B cell (primary cell): Measurements from ENCODE around the gene ARHGAP22. TPM values are rescaled to one million over a fixed set of nuclear protein-coding genes. Genes with fewer than 3 reads are reported as not detected.

Experiments
- ATAC-seq: fragments of 200-7000 bp; cut with Tn5 transposase; one replicate; pipeline ENCODE4 v1.10.0; 2021; ENCODE audit warnings: low read depth, mild to moderate bottlenecking, moderate number of reproducible peaks, moderate library complexity
- CTCF ChIA-PET: fragments of 350-600 bp; sonication (Branson Sonifier 250); formaldehyde crosslinking; loops from one replicate; lab custom pipeline; 2021; ENCODE audit warnings: antibody characterized with exemption, inconsistent platforms; lab: Charles Lee
- POLR2A ChIA-PET: fragments of 350-600 bp; sonication (Branson Sonifier 250); formaldehyde crosslinking; loops from one replicate; lab custom pipeline; 2021; ENCODE audit warnings: antibody characterized with exemption; lab: Charles Lee
- DNase-seq: peaks from one replicate; pipeline ENCODE4 v3.0.0; 2013
- H2AFZ ChIP-seq: 2 replicates; pipeline ENCODE4 v1.6.1; 2012; ENCODE audit warnings: mild to moderate bottlenecking, low read depth, low read length; ENCODE audit not compliant: insufficient read depth, poor library complexity, severe bottlenecking
- H3K27ac ChIP-seq, 2 donors: 1 replicate in 1 of 2; 2 replicates in 1 of 2; pipeline ENCODE4 v1.5.1; 2012 to 2013; ENCODE audit warnings: low read length in 2 of 2, mild to moderate bottlenecking in 2 of 2, moderate library complexity in 1 of 2
- H3K27me3 ChIP-seq, 4 experiments: fragments of 200-600 bp in 1 of 4; sonication (generic) in 1 of 4; replicated peaks in 1 of 4; 1 replicate in 2 of 4; 2 replicates in 2 of 4; pipeline versions ENCODE4 v1.6.1 to v1.7.0; 2013 to 2016; ENCODE audit warnings: low read length in 3 of 4, mild to moderate bottlenecking in 2 of 4, mixed read lengths in 1 of 4, moderate library complexity in 1 of 4; ENCODE audit not compliant: insufficient read depth in 4 of 4, control insufficient read depth in 3 of 4; ENCODE audit errors: control extremely low read depth in 1 of 4
- H3K36me3 ChIP-seq, 2 experiments: replicated peaks in 1 of 2; 1 replicate in 1 of 2; 2 replicates in 1 of 2; pipeline versions ENCODE4 v1.6.1 to v1.7.1; 2013; ENCODE audit warnings: low read length in 1 of 2; ENCODE audit not compliant: insufficient read depth in 2 of 2, control insufficient read depth in 1 of 2; ENCODE audit errors: control extremely low read depth in 1 of 2, extremely low read depth in 1 of 2
- H3K4me1 ChIP-seq, 2 donors: fragments of 200-600 bp in 1 of 2; sonication (generic) in 1 of 2; 1 replicate in 1 of 2; 2 replicates in 1 of 2; pipeline versions ENCODE4 v1.5.1 to v1.6.1; 2013 to 2017; ENCODE audit warnings: low read length in 2 of 2; ENCODE audit not compliant: control insufficient read depth in 2 of 2, insufficient read depth in 2 of 2
- H3K4me2 ChIP-seq: replicated peaks from 2 replicates; pipeline ENCODE3; 2012; ENCODE audit warnings: mild to moderate bottlenecking, low read depth, low read length; ENCODE audit not compliant: poor library complexity, severe bottlenecking
- H3K4me3 ChIP-seq, 5 experiments: fragments of 200-600 bp in 1 of 5; sonication (generic) in 1 of 5; 1 replicate in 3 of 5; 2 replicates in 2 of 5; pipeline versions ENCODE4 v1.5.1 to v1.7.0; 2011 to 2016; ENCODE audit warnings: low read length in 4 of 5, mild to moderate bottlenecking in 4 of 5, low read depth in 2 of 5, control low read depth in 1 of 5, moderate library complexity in 1 of 5; ENCODE audit not compliant: insufficient read depth in 1 of 5; ENCODE audit errors: control extremely low read depth in 1 of 5, extremely low read depth in 1 of 5
- H3K79me2 ChIP-seq: fragments of 200-600 bp; sonication (generic); one replicate; pipeline ENCODE4 v1.6.0; 2016; ENCODE audit warnings: low read length; ENCODE audit not compliant: control insufficient read depth, insufficient read depth
- H3K9ac ChIP-seq: fragments of 200-600 bp; sonication (generic); 2 replicates; pipeline ENCODE4 v1.6.1; 2017; ENCODE audit warnings: mild to moderate bottlenecking, low read length, moderate library complexity
- H3K9me3 ChIP-seq, 3 donors: one replicate each; pipeline versions ENCODE4 v1.6.1 to v1.7.1; 2013; ENCODE audit warnings: low read length in 2 of 3; ENCODE audit not compliant: control insufficient read depth in 2 of 3, insufficient read depth in 1 of 3; ENCODE audit errors: control extremely low read depth in 1 of 3
- H4K20me1 ChIP-seq: 2 replicates; pipeline ENCODE4 v1.6.0; 2012; ENCODE audit warnings: mild to moderate bottlenecking, low read length; ENCODE audit not compliant: insufficient read depth, control insufficient read depth, poor library complexity, severe bottlenecking
- H3K27ac Mint-ChIP-seq: one replicate; pipeline ENCODE4 v1.8.0; 2021; ENCODE audit warnings: mixed read lengths
- H3K27me3 Mint-ChIP-seq: one replicate; pipeline ENCODE4 v1.8.0; 2021; ENCODE audit warnings: mixed read lengths
- H3K4me1 Mint-ChIP-seq: one replicate; pipeline ENCODE4 v1.8.0; 2021; ENCODE audit warnings: mixed read lengths
- H3K4me3 Mint-ChIP-seq: one replicate; pipeline ENCODE4 v1.8.0; 2021; ENCODE audit warnings: mixed read lengths
- H3K9me3 Mint-ChIP-seq: one replicate; pipeline ENCODE4 v1.8.0; 2022; ENCODE audit warnings: mixed read lengths; ENCODE audit not compliant: insufficient read depth
- CTCF ChIP-seq: fragments of 200-600 bp; IDR thresholded peaks from one replicate; pipeline ENCODE4 v1.8.0; 2022; ENCODE audit warnings: antibody characterized with exemption, mild to moderate bottlenecking
- EZH2 ChIP-seq: IDR thresholded peaks from 2 replicates; pipeline ENCODE4 v1.6.1; 2012; ENCODE audit warnings: borderline replicate concordance, low read depth, mild to moderate bottlenecking, moderate library complexity, low read length; ENCODE audit not compliant: insufficient read depth, poor library complexity, severe bottlenecking
- WGBS: methylation state at CpG from one replicate; pipeline ENCODE4 v1.1.5; 2013; ENCODE audit warnings: missing lambda C conversion rate; ENCODE audit not compliant: insufficient coverage; 5-methylcytosine and 5-hydroxymethylcytosine counted together
- intact Hi-C: fragments of 100-400 bp; cut with micrococcal nuclease; formaldehyde crosslinking; loops from one replicate; pipeline ENCODE4 v1.10.0; 2022
- polyA plus RNA-seq: library from polyadenylated mRNA; depleted of rRNA; stranded (reverse); fragments of >200 nt; gene quantifications from 2 replicates; pipeline ENCODE4 v1.2.3, GENCODE V29; 2012
- total RNA-seq, 2 donors: library from RNA; stranded (reverse); fragments of 120-200 nt in 1 of 2; gene quantifications; 1 replicate in 1 of 2; 2 replicates in 1 of 2; pipeline versions ENCODE4 v1.2.3 to v1.2.4, GENCODE V29; 2013 to 2022

The ARHGAP22 gene
- total and polyA plus RNA-seq, 2 donors (not counting 1 experiment from before 2014, with no cell fraction given): 1.9 to 2.0 TPM

GRCh38 chr10:48533951-48534720, 70.7 kb downstream of the ARHGAP22 start:
- DNase-seq: no peak
- WGBS: 86% methylated on average over 5 of the region's 8 CpGs
- H4K20me1 ChIP-seq: no peaks in the 10 kb centered on the region
- POLR2A ChIA-PET: no interaction called here
- H3K27ac ChIP-seq: no peak overlapping the region
- H3K4me3 ChIP-seq: no peak overlapping the region
- peaks cover 0 to 4% (median 0%) of the 10 kb centered on the region in 4 experiments for H3K27me3 ChIP-seq
- TF ChIP-seq EZH2 (no peak), CTCF (no peak)
- intact Hi-C loops: no loop called here
- H3K79me2 ChIP-seq: no peaks in the 10 kb centered on the region
- no peak overlapping the region for H2AFZ ChIP-seq
- H3K9me3 Mint-ChIP-seq: no peaks in the 10 kb centered on the region
- no peaks in the 10 kb centered on the region for H3K36me3 ChIP-seq
- peaks cover 4% of the 10 kb centered on the region for H3K27me3 Mint-ChIP-seq
- CTCF ChIA-PET: interaction anchor here (1.7 kb wide), 1 partner anchor 15 kb away, joined by 5 read pairs; no protein-coding TSS in a partner anchor
- no peak overlapping the region for H3K27ac Mint-ChIP-seq
- no peak overlapping the region for H3K4me3 Mint-ChIP-seq
- ATAC-seq: no peak
- H3K4me1 ChIP-seq: no peaks in the 10 kb centered on the region
- H3K9me3 ChIP-seq: peaks cover 0 to 8% (median 3%) of the 10 kb centered on the region in 3 donors
- no peak overlapping the region for H3K4me2 ChIP-seq
- H3K9ac ChIP-seq: no peak overlapping the region
- no peaks in the 10 kb centered on the region for H3K4me1 Mint-ChIP-seq

- H3K36me3 ChIP-seq: no peaks in the 10 kb centered on the region
Measured at GRCh38 chr10:48533540-48533939, 71.3 kb downstream of the ARHGAP22 start.

More at GRCh38 chr10:48533540-48533939, 71.3 kb downstream of the ARHGAP22 start:
- no peak overlapping the region for H3K4me2 ChIP-seq
- no peak overlapping the region for H3K4me3 ChIP-seq
- no peak overlapping the region for H3K27ac Mint-ChIP-seq
- no peaks in the 10 kb centered on the region for H3K4me1 ChIP-seq
- intact Hi-C loops: no loop called here
- ChIA-PET POLR2A (no interaction called here), CTCF (interaction anchor here (1.7 kb wide), 1 partner anchor 16 kb away, joined by 5 read pairs; no protein-coding TSS in a partner anchor)
- 80% methylated on average over 1 of the region's 3 CpGs for WGBS
- peaks cover 0 to 8% (median 3%) of the 10 kb centered on the region in 3 donors for H3K9me3 ChIP-seq
- no peak overlapping the region for H3K27ac ChIP-seq
- peaks cover 0 to 7% (median 0%) of the 10 kb centered on the region in 4 experiments for H3K27me3 ChIP-seq
- H3K27me3 Mint-ChIP-seq: peaks cover 9% of the 10 kb centered on the region
- H3K79me2 ChIP-seq: no peaks in the 10 kb centered on the region
- no peak for TF ChIP-seq CTCF
- TF ChIP-seq EZH2: no peak
- H3K4me3 Mint-ChIP-seq: no peak overlapping the region
- H2AFZ ChIP-seq: no peak overlapping the region
- ATAC-seq: no peak
- H3K9me3 Mint-ChIP-seq: no peaks in the 10 kb centered on the region
- no peaks in the 10 kb centered on the region for H3K4me1 Mint-ChIP-seq
- no peak overlapping the region for H3K9ac ChIP-seq
- DNase-seq: no peak
- H4K20me1 ChIP-seq: no peaks in the 10 kb centered on the region
